ENCODE results near the gene CUX1.

The CUX1 gene

DNA sequence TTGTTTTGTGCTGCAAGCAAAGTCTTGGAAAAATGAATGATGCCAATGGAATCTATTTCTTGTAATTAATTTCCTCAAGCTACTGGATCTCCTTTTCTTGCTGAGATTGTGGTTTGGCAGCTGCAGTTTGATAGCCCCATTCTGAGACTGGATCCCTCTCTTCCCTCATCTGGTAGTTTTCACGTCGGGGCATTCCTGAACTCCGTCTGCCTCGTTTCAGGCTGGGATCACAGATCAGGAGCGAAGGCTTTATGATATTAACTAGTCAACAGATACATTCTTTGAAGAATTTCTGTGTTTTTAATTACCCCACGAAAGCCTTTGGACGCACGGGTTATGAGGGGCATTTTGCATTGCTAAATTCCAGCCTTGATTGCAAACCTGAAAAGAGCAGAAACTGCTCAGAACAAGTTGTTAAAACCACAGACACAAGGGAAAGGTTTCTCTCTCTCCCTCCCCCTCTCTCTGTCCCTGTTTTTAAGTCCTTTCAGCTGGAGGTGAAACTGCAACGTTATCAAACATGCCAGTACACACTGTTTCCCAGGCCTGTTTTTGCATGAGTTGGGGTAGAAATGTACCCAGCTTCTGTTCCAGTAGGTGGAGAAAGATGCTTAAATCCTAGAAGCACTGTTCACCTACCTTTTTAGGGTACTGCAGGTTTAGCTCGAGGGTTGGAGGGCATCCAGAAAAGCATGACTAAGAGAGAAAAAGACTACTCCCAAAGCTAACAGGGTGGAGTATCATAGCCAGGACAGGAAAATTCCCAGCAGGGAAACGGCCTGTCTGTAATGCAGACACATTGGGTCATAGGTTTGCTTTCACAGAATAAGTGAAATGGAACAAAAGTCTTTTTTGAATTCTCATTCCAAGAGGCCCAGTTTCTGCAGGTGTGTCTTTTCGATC is 124.3 kb downstream of the CUX1 start:
- DNase-seq = no peak

DNA sequence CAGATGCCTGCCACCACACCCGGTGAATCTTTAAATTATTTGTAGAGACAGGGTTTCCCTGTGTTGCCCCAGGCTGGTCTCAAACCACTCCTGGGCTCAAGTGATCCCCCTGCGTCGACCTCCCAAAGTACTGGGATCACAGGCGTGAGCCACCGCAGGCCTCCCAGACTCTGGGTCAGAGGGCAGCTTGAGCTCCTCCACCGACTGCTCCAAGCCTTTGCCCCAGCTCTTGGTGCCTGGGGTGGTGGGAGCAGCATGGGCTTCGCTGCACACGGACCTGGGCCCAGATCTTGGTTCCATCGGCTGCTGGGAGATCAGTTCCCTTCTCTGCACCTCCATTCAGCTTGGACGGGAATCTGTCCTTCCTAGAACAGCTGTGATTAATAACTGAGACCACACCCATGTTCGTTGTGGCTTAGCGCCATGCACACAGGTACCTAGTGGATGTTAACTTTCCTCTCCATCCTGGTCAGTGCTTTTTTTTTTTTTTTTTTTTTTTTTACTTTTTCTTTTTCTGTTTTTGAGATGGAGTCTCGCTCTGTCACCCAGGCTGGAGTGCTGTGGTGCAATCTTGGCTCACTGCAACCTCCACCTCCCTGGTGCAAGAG is 125.3 kb downstream of the CUX1 start:
- DNase-seq = no peak

DNA sequence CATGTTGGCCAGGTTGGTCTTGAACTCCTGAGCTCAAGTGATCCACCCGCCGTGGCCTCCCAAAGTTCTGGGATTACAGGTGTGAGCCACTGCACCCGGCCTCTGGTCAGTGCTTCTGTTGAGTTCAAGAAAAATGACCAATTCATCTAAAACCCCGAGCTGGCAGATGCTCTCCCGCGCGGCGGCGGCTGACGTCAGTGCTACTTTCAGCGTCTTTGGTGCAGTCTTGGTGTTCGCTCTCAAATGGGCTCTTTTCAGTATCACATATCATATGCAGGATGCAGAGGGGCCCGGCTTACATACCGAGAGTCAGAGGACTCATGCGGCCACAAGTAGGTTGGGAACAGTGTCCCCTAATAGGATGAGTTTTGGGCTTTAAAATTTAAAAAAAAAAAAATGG is 125.9 kb downstream of the CUX1 start:
- DNase-seq = no peak

DNA sequence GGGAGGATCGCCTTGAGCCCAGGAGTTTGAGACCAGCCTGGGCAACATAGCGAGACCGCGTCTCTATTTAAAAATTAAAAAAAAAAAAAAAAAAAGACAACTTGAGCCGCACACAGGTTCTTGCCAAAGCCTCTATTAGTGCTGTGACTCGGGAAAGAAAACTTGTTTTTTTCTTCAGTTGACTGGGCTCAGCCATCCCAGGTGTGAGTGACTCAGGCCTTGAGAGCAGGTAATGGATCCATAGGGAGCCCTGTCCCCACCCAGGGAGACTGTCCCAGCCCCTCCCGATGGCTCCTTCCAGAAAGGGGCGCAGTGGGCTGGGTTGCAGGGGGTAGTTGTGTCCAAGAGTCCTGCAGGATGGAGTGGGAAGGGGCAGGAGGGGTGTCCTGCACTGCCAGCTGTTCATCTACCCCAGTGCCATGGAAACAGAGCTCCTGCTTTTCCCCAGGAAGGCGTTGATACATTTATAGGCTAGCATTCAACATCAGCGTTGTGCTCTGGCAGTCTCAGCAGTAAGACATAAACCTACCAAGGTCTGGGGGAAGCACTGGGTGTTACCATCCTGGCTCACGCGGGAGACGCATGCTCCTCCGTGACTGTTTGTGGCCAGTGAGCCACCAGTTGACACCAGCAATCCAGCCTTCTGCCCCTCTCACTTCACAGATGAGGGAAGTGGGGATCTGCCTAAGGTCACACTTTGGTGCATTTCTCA is 126.6 kb downstream of the CUX1 start:
- DNase-seq = no peak

DNA sequence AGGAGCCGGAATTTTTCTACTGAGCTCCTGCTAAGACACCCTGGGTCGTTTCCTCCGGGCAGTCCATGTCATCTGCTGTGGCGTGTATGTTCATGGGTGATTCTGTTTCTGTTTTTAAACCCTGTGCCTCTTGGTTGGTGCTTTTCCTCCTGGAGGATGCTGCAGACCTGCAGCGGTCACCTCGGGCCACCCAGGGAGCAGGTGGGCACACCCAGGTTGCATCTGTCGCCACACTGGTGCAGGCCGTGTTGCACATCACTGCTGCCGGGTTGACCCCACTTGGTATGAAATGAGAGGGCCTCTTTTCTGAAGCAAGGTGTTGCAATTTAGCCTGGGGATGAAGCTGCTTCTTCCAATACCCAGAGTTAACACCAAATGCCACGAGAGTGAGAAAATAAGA is 127.2 kb downstream of the CUX1 start:
- no peak for DNase-seq

DNA sequence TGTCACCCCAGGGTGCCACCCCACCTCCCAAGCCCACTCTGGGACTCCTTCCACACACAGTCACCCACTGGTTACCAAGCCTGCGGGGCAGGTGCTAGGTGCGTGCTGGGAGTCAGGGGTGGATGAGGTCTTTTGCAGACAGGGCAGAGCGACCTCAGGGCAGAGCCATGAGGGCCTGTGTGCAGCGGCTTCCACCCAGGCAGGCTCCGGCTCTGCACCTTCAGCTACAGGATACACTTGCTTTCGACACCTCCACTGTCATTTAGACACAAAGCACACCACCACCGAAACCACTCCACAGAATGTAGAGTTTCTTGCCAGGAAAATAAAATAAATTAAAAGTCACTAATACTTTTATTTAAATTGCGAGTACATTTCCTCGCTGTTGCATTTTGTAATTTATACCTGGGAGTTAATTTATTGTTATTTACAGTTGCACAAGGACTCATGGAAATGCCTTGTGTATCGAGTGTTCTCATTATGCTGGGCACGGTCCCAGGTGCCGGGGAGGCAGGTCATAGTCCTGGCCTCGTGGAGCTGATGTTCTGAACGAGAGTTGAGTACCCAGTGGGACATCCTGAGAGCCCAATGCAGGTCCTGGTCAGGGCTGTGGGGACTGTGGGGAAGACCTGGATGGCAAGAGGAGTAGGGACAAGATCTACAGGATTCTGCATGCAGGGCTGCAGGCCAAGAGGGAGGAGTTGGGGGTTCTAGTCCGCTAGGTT is 127.8 kb downstream of the CUX1 start:
- no peak for DNase-seq

DNA sequence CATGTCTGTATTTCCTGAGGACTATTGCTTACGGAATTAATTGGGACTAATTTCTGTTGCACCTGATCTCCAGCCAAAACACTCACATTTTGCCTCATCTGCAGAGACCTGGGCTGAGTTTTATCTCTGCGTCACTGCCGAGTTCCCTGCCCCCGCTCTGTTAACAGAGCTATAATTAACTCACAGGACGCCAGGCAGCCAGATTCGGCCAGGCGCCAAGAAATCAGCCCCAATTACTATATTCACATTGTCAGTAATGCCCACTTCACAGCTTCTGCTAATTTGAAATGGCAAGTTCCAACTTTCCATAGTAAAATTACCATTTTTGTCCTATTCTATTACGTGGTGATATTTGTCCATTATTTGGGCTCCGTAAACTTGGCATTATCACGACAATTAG is 130.5 kb downstream of the CUX1 start:
- no peak for DNase-seq

DNA sequence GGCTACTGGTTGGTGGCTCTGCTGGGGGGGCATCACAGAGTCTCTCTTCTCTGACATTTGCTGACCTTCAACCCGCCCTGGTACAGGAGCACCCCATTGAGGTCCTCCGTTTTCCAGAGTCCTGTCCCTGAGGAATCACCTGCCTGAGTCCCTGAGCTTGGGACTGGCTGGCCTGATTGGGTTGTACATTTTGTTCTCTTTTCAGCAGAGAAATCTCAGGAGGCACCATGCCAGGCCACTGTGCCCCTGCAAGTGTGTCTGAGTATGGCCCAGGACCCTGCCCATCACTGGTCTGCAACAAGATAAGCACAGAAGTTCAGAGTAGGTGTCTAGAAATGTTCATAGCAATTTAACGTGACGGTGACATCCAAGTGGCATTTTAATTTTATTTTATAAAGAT is 131.2 kb downstream of the CUX1 start:
- no peak for DNase-seq

DNA sequence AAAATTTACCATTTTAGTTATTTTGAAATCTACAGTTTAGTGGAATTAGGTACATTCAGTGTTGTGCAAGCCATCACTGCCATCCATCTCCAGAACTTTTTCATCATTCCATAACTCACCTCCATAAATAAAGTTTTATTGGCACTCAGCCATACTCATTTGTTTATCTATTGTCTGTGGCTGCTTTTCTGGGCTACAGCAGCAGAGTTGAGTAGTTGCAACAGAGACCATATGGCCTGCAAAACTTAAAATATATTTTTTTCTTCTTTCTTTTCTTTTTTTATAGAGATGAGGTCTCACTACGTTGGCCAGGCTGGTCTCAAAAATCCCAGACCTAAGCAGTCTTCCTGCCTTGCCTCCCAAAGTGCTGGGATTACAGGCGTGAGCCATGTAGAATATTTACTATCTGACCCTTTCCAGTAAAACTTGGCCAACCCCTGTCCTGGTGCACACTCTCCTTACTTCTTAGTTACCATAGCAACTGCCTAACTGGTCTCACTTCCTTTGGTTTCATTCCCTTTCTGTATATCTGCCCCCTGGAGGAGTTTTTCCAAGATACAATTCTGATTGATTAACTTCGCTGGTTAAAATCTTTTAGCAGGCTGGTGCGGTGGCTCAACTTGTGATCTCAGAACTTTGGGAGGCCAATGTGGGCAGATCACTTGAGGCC is 133.2 kb downstream of the CUX1 start:
- no peak for DNase-seq

DNA sequence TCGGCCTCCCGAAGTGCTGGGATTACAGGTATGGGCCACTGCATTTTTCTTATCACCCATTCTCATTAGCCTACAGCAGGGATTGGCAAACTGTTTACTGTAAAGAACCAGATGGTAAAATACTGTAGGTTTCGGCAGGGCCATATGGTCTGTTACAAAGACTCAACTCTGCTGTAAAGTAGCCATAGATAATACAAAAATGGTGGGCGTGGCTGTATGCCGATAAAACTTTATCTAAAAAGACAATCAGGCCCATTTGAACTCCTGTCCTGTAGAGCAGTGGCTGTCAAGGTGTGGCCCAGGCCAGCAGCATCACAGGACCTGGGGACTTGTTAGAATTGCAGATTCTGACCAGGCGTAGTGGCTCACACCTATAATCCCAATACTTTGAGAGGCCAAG is 134.3 kb downstream of the CUX1 start:
- no peak for DNase-seq

DNA sequence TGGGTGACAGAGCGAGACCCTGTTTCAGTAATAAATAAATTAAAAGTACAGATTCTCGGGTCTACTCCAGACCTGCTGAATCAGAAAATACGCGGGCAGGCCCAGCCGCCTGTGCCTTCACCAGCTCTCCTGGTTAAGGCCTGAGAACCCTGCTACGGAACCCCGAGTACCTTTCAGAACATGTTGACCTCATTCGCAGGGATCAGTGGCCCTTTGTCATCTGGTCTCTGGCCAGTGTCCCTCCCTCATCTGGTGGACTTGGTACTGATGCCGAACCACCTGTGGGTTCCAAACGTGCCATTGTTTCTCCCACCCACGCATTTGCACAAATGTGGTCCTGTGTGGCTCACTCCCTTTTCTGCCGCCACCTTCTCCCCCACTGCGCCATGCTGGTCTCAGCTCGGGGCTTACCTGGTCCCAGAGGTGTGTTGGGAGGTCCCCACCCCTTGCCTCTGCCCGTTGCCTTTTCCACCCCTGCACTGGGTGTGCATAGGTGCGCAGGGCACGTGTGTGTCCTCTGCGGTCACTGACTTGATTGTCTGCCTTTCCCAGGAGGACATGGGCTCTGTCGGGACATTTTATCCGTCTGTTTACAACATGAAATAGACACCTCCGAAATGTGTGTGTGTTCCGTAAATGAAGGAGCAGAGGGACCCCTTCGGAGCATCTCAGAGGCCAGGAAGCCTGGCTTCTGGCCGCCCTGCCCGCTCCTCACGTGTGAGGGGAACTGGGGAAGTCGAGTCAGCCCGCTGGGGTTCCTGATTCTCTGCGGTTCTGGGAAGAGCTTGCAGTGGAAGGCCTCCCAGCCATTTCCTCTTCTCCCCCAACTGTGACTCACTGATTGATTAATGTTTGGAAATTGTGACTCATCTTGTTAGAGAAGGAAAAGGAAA is 135.2 kb downstream of the CUX1 start:
- no peak for DNase-seq

DNA sequence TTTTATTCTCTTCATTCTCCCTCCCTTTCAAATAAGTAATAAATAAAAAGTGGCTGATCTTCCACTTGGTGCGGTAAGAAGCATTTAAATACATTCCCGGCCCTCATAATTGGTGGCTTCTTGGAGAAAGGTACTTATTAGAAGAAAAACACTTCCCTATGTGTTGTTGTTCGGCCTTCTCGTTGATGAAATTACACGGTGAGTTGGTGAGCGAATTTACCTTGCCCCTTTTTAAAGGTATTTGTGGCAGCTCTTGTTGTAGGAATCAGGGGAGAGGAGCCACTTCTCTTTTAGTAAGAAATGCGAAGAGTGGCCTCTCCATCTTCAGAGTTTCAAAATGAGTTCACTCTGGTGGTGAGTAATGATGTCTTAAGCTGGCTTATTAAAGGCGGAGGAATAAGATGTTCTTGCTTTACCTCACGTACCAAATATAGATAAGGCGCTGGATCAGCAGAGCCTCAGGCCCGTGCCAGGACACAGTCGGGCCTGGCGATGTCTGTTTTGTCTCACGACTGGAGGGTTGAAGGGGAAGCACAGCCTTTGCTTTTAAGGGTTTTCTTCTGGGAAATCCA is 135.9 kb downstream of the CUX1 start:
- DNase-seq = peak in 1 of 5 donors; percentile 20

DNA sequence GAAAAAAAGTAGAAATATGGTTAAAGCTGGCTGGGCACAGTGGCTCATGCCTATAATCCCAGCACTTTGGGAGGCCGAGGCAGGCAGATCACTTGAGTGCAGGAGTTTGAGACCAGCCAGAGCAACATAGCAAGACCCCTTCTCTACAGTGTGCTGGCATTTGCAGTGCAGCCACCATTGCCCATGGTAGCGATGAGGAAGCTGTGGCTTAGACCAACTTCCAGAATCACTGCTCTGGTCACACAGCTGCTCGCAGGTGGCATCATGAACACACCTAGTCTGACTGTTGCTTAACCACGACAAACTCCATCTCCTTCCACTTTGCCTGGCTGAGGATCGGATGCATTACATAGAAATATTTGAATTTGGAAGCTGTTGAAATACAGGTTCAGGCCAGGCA is 137.1 kb downstream of the CUX1 start:
- no peak for DNase-seq

DNA sequence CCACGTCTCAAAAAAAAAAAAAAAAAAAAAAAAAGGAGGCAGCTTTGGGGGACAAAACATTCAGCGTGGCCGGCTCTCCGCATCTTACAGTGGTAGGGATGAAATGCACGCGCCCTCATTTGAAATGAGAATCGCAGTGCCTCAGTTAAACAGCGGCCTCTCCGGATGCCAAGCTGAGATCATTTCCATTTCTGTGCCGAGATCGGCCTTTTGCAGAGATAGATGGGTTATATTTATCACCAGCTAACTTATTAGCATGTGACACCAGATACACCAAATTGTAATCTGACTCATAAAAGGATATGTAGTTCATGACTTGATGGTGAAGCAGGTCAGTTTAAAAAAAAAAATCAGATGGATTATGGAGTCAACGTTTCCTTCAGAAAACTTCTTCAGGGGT is 138.7 kb downstream of the CUX1 start:
- DNase-seq = no peak

DNA sequence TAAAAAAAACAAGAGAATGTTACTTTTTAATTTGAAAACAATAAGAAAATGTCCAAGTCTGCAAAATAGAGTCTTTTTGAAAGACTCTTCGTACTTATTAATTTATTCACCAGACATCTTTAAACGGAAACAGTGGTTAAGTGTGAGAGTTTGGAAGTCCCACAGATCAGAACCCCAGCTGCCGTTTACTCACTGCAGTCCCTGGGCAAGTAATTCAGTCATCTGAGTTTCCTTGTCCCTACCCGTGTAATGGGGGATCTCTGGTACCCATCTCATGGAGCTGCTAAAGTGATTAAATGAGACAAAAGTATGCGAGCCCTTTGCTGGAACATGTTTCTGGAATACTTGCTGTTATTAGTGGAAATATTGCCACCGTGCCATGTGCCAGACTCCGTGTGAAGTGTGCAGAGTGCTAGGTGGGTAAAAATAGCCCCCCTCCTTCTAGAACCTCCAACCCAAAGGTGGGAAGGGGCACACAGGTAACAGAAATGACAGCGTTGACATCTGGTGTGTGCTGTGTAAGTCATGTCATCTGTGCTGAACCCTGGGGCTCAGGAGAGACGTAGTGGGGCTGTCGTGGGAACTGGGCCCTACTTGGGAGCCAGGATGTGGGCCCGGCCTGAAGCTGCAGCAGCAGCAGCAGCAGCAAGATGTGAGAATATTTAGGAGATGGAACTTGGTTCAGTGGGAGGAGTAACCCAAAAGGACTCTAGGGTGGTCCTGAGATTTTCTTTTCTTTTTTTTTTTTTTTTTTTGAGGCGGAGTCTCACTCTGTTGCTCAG is 140.5 kb downstream of the CUX1 start:
- DNase-seq = no peak

DNA sequence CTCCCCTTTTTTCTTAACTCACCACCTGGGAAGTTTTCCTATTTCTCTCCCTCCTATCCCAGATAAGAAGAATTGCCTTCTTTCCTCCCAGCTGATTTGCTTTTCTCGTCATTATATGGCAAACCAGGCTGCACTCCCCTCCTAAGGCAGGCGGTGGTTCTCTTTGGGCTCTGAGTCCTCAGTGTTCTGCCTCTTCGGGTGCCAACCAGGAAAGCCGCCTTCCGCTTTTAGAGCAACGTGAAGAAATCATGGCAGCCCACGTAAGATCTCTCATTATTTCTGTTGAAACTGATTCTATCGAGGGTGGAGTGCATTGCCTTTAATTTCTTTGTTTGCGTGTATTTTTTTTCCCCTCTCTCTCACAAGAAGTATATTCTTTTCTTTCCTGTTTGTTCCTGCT is 141.9 kb downstream of the CUX1 start:
- no peak for DNase-seq

DNA sequence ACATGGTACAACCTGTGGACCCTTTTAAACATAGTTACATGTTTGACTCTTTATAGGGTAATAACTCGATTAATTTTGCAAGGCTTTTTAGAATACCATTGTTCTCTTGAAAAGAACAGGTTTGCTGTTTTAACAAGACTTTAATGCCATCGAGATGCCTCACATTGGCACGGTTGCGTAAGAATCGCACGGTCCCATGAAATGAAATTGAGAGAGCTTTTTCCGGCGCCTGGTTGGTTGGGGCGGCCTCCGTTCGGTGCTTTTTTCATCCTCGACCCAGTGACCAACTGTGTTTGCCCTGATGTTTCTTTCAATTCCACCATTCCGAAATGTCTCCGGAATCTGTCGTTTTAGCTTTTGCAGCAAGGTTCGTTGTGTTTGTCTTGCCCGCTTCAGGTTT is 142.4 kb downstream of the CUX1 start:
- DNase-seq = no peak

DNA sequence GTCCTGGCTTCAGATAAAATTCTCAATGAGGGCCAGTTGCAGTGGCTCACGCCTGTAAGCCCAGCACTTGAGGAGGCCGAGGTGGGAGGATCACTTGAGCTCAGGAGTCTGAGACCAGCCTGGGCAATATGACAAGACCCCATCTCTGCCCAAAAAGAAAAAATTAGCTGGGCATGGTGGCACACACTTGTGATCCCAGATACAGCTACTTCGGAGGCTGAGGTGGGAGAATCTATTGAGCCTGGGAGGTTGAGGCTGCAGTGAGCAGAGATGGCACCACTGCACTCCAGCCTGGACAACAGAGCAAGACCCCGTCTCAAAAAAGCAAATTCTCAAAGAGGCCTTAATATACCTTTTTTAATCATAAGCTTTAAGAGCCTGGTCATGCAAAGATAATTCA is 142.9 kb downstream of the CUX1 start:
- no peak for DNase-seq

DNA sequence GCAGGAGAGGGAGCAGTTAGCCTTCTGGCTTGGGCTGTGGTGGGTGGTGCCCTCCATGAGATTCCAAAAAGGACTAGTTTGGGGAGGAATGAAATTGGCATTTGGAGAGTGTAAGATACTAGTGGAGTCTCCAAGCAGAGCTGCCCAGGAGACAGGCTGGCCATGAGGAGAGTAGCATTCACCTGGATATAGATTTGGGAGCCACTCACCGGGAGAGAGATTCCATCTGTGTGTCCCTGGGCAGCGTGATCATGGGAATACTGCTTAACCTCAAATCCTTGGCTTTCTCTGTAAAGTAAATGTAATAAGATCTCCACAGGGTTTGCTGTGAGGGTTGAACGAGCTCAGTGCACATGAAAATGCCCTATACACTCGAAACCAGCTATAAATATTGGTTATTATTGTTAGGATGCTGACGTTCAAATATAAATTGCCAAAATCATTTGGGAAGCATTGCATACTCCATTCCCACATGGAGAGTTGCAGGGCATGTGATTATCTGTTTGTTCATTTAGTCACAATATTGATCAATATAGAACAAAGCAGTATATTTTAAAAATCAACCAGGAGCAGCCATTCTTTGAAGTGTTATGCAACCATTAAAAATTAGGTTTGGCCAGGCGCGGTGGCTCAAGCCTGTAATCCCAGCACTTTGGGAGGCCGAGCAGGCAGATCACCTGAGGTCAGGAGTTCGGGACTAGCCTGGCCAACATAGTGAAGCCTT is 143.7 kb downstream of the CUX1 start:
- no peak for DNase-seq

DNA sequence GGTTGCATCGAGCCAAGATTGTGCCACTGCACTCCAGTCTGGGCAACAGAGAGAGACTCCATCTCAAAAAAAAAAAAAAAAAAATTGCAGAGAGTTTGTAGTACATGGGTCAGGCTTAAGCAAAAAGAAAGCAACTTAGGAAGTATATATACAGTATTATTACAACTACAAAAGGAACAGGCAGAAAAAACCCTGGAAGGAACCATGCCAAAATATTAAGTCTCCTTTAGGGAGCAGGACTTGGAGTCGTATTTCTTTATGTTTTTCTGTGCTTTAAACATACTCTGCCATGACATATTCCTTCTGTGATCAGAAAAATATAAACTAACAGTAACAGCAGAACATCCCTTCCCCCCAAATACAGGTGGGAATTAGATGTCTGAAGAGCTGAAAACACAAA is 144.4 kb downstream of the CUX1 start:
- no peak for DNase-seq
